Peyer's patch (tissue), 4 donors: ENCODE results near the gene ESRRG.

Source experiments
- CTCF ChIP-seq, 6 experiments: fragments of 450-650 bp in 4 of 6; fragments of 200-600 bp in 2 of 6; sonication (generic) in 1 of 6; IDR thresholded peaks; one replicate each; pipeline ENCODE4 v1.5.1; 2017 to 2019; ENCODE audit warnings: antibody characterized with exemption in 6 of 6, mild to moderate bottlenecking in 3 of 6, moderate library complexity in 1 of 6
- POLR2A ChIP-seq, 2 donors: fragments of 450-650 bp; IDR thresholded peaks; one replicate each; pipeline ENCODE4 v1.5.1; 2017; ENCODE audit warnings: antibody characterized with exemption in 2 of 2, mild to moderate bottlenecking in 2 of 2, moderate library complexity in 2 of 2

- TF ChIP-seq CTCF (IDR thresholded peaks at IDR 0.05) = no peak
- TF ChIP-seq POLR2A (IDR thresholded peaks at IDR 0.05) = no peak
These were observed 222.8 kb downstream of the ESRRG start for GRCh38 chr1:216500273-216500967.
